ENCODE results near the gene NPAS3. TPM values are rescaled to one million over a fixed set of nuclear protein-coding genes. Genes with fewer than 3 reads are reported as not detected.

The NPAS3 gene
- total and polyA plus RNA-seq, 11 donors: 0.15 to 3.4 (median 0.92) TPM

- H3K4me1 ChIP-seq: peaks cover 0 to 3% (median 0%) of the 10 kb centered on the region in 12 donors
- no peak overlapping the region for H3K27ac ChIP-seq
- no peak for TF ChIP-seq POLR2A (IDR thresholded peaks at IDR 0.05)
- TF ChIP-seq, protein P1, sequence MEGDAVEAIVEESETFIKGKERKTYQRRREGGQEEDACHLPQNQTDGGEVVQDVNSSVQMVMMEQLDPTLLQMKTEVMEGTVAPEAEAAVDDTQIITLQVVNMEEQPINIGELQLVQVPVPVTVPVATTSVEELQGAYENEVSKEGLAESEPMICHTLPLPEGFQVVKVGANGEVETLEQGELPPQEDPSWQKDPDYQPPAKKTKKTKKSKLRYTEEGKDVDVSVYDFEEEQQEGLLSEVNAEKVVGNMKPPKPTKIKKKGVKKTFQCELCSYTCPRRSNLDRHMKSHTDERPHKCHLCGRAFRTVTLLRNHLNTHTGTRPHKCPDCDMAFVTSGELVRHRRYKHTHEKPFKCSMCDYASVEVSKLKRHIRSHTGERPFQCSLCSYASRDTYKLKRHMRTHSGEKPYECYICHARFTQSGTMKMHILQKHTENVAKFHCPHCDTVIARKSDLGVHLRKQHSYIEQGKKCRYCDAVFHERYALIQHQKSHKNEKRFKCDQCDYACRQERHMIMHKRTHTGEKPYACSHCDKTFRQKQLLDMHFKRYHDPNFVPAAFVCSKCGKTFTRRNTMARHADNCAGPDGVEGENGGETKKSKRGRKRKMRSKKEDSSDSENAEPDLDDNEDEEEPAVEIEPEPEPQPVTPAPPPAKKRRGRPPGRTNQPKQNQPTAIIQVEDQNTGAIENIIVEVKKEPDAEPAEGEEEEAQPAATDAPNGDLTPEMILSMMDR (IDR thresholded peaks at IDR 0.05): no peak
- H3K9me3 ChIP-seq: no peaks in the 10 kb centered on the region
- intact Hi-C loops (cut with DNase I): no loop called here
- no peaks in the 10 kb centered on the region for H3K27me3 ChIP-seq
- DNase-seq (no peak), ATAC-seq (no peak)
- no peak overlapping the region for H3K4me3 ChIP-seq
- whole genome bisulfite sequencing, 4 donors: 87 to 97% (median 94%) methylated on average over 5 of the region's 5 CpGs
- no peaks in the 10 kb centered on the region for H3K36me3 ChIP-seq
These were observed 347.4 kb downstream of the NPAS3 start for GRCh38 chr14:33285902-33286700.

GRCh38 chr14:33287189-33287588, 348.5 kb downstream of the NPAS3 start:
- H3K27ac ChIP-seq: no peak overlapping the region
- no peaks in the 10 kb centered on the region for H3K36me3 ChIP-seq
- no peaks in the 10 kb centered on the region for H3K9me3 ChIP-seq
- intact Hi-C loops (cut with DNase I): no loop called here
- ATAC-seq (no peak), DNase-seq (no peak)
- no peak for TF ChIP-seq POLR2A (IDR thresholded peaks at IDR 0.05)
- H3K4me3 ChIP-seq: no peak overlapping the region
- 34 to 49% (median 47%) methylated on average over 6 of the region's 6 CpGs for WGBS, 4 donors
- peaks cover 0 to 3% (median 0%) of the 10 kb centered on the region in 12 donors for H3K4me1 ChIP-seq
- no peaks in the 10 kb centered on the region for H3K27me3 ChIP-seq

- TF ChIP-seq, protein P1 (IDR thresholded peaks at IDR 0.05): no peak
- no peak for TF ChIP-seq POLR2A (IDR thresholded peaks at IDR 0.05)
- DNase-seq (no peak), ATAC-seq (no peak)
- H3K27ac ChIP-seq: no peak overlapping the region
- no peak overlapping the region for H3K4me3 ChIP-seq
- intact Hi-C loops (cut with DNase I): no loop called here
- H3K36me3 ChIP-seq: no peaks in the 10 kb centered on the region
- 70 to 80% (median 73%) methylated on average over 4 of the region's 4 CpGs for WGBS, 4 donors
- no peaks in the 10 kb centered on the region for H3K4me1 ChIP-seq
- H3K27me3 ChIP-seq: no peaks in the 10 kb centered on the region
- H3K9me3 ChIP-seq: no peaks in the 10 kb centered on the region
These were observed 352.0 kb downstream of the NPAS3 start for GRCh38 chr14:33290641-33291040.

- H3K4me1 ChIP-seq: no peaks in the 10 kb centered on the region
- no peaks in the 10 kb centered on the region for H3K36me3 ChIP-seq
- ATAC-seq: no peak
- no peak overlapping the region for H3K4me3 ChIP-seq
- intact Hi-C loops (cut with DNase I): no loop called here
- TF ChIP-seq, protein P1 (IDR thresholded peaks at IDR 0.05): no peak
- TF ChIP-seq POLR2A (IDR thresholded peaks at IDR 0.05): no peak
- H3K9me3 ChIP-seq: no peaks in the 10 kb centered on the region
- DNase-seq: no peak
- H3K27me3 ChIP-seq: no peaks in the 10 kb centered on the region
- H3K27ac ChIP-seq: no peak overlapping the region
- 89 to 95% (median 94%) methylated on average over 8 of the region's 8 CpGs for WGBS, 4 donors
These were observed 352.9 kb downstream of the NPAS3 start for GRCh38 chr14:33291529-33292104.
